Globus pallidus (tissue), 1 donor: Measurements from ENCODE around the gene ANLN.
"Not testable (repeated sequence)": the region's sequence is repeated elsewhere in the genome, so short reads cannot be mapped to it uniquely, and the experiment has no call there.

ENCODE experiments used
- DNase-seq: peaks from one replicate; pipeline ENCODE4 v3.0.0-alpha.2; 2015; ENCODE audit warnings: low spot score

ANLN gene

DNA sequence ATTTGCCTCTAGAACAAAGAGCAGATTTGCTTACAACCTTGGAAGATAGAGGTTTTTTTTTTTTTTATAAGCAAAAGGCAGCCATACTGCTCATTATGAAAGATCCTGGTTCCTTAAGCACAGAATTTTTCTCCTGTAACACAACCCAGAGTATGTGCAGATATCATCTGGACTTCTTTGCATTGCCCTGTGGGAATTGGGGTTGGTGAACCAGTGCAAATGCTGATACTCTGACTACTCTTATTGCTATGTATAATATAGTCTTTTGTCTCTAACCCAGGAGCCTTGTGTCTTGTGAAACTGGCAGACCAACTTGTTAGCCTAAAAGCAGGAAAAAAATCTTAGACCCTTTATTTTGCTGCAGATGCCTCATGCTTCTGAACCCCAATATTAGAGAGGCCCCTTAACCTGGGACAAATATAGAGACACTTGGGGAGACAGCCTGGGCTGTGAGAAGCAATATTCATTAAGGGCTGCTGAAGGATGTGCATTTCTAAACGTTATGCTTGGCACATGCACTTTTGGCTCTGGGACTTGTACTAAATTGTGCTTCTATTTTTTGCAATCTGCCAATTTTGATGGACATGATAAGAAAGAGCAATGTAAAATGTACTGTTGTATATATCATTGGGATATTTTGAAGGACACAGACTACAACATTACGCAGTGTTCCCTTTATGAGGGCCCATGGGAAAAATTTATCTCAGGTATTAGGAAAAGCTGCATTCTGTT is 78.9 kb downstream of the ANLN start:
- DNase-seq, result no peak

GRCh38 chr7:36469236-36469635 is 79.6 kb downstream of the ANLN start:
- DNase-seq, result no peak

GRCh38 chr7:36472141-36472729 is 82.6 kb downstream of the ANLN start:
- DNase-seq, result no peak

GRCh38 chr7:36473454-36474282 is 84.0 kb downstream of the ANLN start:
- peak; percentile 44 for DNase-seq

DNA sequence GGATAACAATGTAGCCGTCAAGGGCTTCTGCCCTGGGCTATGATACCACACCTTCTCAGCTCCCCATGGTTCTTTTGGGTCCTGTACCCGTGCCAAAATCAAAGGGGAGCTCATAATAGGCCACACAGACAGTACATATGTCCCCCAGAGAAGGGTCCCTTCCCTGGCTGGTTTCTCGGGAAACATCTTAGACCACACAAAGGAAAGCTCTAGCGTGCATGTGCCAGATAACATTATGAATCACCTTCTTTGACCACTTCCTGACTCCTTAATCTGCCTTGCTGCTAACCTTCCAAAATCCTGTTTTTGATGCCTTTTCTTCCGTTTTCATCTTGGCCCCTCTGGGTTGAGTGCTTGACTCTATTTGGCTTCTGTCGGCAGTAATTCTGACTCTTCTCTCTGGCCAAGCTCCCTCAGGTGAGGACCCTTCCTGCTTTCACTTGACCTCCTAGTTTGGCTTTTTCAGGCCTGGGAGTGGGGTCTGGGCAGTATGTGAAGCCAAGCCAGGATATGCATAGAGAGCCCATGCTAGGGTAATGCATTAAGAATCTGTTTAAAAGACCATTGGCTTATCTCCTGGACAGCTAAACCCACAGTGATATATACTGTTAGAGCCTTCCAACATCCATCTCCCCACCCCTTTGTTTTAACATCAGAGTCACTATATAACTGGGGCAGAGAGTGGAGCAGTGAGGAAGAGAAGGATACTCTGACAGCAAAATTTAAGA is 84.8 kb downstream of the ANLN start:
- DNase-seq, result no peak

DNA sequence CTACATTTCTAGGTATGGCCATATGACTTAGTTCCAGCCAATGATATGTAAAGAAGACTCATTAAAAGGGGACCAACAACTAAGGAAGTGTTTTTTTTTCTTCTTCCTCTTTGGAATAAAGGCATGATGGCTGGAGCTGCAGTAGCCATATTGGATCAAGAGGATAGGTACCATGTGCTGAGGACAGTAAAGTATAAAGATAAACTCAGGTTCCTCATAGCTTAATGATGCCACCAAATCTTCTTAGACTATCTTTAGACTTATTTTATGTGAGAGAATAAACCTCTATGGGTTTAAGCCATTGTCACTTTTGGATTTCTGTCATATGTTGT is 85.3 kb downstream of the ANLN start:
- no peak for DNase-seq

GRCh38 chr7:36475381-36475780 is 85.7 kb downstream of the ANLN start:
- no peak for DNase-seq

DNA sequence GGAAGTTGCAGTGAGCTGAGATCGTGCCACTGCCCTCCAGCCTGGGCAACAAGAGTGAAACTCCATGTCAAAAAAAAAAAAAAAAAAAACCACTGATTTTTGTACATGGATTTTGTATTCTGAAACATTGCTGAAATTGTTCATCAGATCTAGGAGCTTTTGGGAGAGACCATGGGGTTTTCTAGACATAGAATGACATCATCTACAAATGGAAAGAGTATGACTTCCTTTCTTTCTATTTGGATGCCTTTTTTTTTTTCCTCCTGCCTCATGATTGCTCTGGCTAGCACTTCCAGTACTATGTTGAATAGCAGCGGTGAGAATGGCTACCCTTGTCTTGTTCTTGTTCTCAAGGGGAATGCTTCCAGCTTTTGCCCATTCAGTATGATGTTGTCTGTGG is 89.1 kb downstream of the ANLN start:
- DNase-seq, result no peak

- DNase-seq, result peak; percentile 83
Measured at GRCh38 chr7:36483853-36484252, 94.2 kb downstream of the ANLN start.

DNA sequence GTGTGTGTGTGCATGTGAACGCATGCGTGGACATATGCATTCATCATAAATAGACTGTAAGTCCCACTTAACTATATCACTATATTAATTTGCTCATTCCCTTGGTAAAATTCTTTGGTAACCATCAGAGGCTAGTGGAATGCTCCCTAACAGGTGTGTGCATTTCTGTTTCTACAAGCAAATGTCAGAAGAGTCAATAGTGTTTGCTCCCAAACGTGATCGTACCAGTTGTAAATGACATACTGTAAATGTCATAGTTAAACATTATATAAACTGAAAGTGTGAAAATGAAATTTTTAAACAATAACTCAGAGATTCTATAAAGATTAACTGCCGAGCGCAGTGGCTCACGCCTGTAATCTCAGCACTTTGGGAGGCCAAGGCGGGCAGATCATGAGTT is 94.6 kb downstream of the ANLN start:
- DNase-seq, result no peak

- DNase-seq, result peak; percentile 66
Measured at GRCh38 chr7:36486336-36486735, 96.7 kb downstream of the ANLN start.

DNA sequence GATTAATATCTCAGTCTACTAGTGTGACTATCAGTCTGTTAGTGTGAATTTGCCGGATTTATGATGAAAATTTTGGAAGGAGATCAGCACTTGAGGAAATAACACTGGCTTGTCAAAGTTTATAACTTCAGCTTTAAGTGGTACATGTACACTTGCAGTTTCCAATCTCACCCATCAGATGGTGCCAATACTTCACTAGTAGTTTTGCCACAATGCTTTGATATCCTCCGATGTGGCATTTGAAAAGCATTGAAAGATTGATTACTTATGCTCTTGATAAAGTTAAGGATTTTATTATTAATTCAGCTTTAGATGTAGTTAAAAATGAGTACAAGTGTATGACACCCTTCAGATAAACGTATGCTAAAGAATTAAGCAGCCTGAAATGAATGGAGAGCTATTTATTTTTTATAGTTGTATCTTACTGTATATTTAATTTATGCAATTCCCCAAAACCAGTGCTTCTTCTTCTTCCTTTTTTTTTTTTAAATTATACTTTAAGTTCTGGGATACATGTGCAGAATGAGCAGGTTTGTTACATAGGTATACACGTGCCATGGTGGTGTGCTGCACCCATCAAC is 98.2 kb downstream of the ANLN start:
- peak; percentile 74 for DNase-seq

GRCh38 chr7:36488672-36489071 is 99.0 kb downstream of the ANLN start:
- DNase-seq, result not testable (repeated sequence)

GRCh38 chr7:36490419-36490830 is 100.8 kb downstream of the ANLN start:
- DNase-seq, result no peak

DNA sequence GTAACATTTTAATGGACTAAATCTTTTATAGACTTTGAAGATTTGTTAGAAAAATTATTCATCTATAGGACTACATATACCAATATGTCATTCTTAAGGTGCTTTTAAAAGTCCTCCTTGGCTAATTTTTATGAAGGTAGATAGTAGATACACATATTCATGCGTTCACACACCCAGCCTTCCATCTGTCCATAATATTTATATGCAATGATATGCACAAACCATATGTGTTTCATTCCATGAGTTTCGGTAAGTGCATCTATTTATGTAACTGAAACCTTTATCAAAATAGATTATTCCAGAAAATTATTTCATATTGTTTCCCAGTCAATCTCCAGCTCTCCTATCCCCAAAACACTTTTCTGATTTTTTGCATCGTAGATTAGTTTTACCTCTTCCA is 101.7 kb downstream of the ANLN start:
- no peak for DNase-seq

DNA sequence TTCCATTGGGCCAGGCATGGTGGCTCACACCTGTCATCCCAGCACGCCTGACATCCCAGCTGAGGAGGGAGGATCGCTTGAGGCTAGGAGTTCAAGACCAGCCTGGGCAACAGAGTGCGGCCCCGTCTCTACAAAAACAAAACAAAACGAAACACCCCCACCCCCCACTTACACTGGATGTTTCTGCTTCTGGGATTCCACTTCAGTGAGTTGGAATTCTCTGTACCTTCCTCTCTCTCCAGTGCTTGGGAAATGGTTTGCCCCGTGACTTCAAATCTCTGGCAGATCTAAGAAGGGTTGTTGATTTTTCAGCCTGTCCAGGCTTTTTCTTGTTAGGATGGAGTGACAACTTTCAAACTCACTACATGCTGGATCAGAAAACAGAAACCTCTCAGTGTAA is 106.9 kb downstream of the ANLN start:
- no peak for DNase-seq

DNA sequence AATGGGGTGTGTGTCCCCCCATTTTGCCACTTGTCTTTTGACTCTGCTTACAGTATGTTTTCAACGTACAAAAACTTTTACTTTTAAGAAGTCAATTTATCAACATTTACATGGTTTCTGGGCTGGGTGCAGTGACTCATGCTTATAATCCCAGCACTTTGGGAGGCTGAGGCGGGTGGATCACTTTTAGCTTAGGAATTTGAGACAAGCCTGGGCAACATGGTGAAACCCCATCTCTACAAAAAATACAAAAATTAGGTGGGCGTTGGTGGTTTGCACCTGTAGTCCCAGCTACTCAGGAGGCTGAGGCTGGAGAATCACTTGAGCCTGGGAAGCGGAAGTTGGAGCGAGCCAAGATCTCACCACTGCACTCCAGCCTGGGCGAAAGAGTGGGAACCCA is 107.5 kb downstream of the ANLN start:
- DNase-seq, result not testable (repeated sequence)

- no peak for DNase-seq
Measured at GRCh38 chr7:36497775-36498174, 108.1 kb downstream of the ANLN start.
